HG03354 (cell line): ENCODE results near the gene CACNA2D3.
"Not testable (repeated sequence)": the region's sequence is repeated elsewhere in the genome, so short reads cannot be mapped to it uniquely, and the experiment has no call there.

Source experiments
- ATAC-seq: cut with Tn5 transposase; IDR thresholded peaks from one replicate; pipeline ENCODE4 v1.9.1; 2021; ENCODE audit warnings: mild to moderate bottlenecking; ENCODE audit not compliant: unreplicated experiment, poor library complexity, severe bottlenecking

Gene CACNA2D3

GRCh38 chr3:54580453-54580852 lies 458.1 kb downstream of the CACNA2D3 start:
- ATAC-seq = no peak

- ATAC-seq = no peak
Observed at GRCh38 chr3:54582424-54582823, 460.1 kb downstream of the CACNA2D3 start.

GRCh38 chr3:54591157-54591556 lies 468.8 kb downstream of the CACNA2D3 start:
- no peak for ATAC-seq

- no peak for ATAC-seq
Observed at GRCh38 chr3:54593653-54594052, 471.3 kb downstream of the CACNA2D3 start.

- ATAC-seq = no peak
Observed at GRCh38 chr3:54596087-54596486, 473.7 kb downstream of the CACNA2D3 start.

GRCh38 chr3:54599716-54600115 lies 477.4 kb downstream of the CACNA2D3 start:
- ATAC-seq = no peak

- ATAC-seq = no peak
Observed at GRCh38 chr3:54600441-54601204, 478.3 kb downstream of the CACNA2D3 start.

- ATAC-seq = no peak
Observed at GRCh38 chr3:54604495-54604894, 482.1 kb downstream of the CACNA2D3 start.

GRCh38 chr3:54608041-54608440 lies 485.7 kb downstream of the CACNA2D3 start:
- no peak for ATAC-seq

- no peak for ATAC-seq
Observed at GRCh38 chr3:54619053-54619452, 496.7 kb downstream of the CACNA2D3 start.

- ATAC-seq = no peak
Observed at GRCh38 chr3:54619531-54619930, 497.2 kb downstream of the CACNA2D3 start.

- no peak for ATAC-seq
Observed at GRCh38 chr3:54621184-54621583, 498.8 kb downstream of the CACNA2D3 start.

GRCh38 chr3:54622678-54623077 lies 500.3 kb downstream of the CACNA2D3 start:
- ATAC-seq = no peak

GRCh38 chr3:54625805-54626787 lies 503.7 kb downstream of the CACNA2D3 start:
- no peak for ATAC-seq

GRCh38 chr3:54628888-54629441 lies 506.6 kb downstream of the CACNA2D3 start:
- ATAC-seq = no peak

- ATAC-seq = no peak
Observed at GRCh38 chr3:54630101-54630623, 507.8 kb downstream of the CACNA2D3 start.

GRCh38 chr3:54631001-54631400 lies 508.6 kb downstream of the CACNA2D3 start:
- not testable (repeated sequence) for ATAC-seq

- ATAC-seq = no peak
Observed at GRCh38 chr3:54631516-54632325, 509.4 kb downstream of the CACNA2D3 start.

GRCh38 chr3:54632326-54632665 lies 509.9 kb downstream of the CACNA2D3 start:
- ATAC-seq = no peak
